ENCODE measurements around the gene ADAD1. TPM values are rescaled to one million over a fixed set of nuclear protein-coding genes. Genes with fewer than 3 reads are reported as not detected.
"Not testable (repeated sequence)": the region's sequence is repeated elsewhere in the genome, so short reads cannot be mapped to it uniquely, and the experiment has no call there.

ADAD1 gene
- not detected in 2 replicates for total RNA-seq

- no peak for DNase-seq (ENCODE audit: low read depth in 2 of 2)
Measured at GRCh38 chr4:122378711-122379110, at the start of gene ADAD1. ADAD1 (plus strand) TSS chr4:122379011; CDS start chr4:122380070, 1,059 bp downstream.

DNA sequence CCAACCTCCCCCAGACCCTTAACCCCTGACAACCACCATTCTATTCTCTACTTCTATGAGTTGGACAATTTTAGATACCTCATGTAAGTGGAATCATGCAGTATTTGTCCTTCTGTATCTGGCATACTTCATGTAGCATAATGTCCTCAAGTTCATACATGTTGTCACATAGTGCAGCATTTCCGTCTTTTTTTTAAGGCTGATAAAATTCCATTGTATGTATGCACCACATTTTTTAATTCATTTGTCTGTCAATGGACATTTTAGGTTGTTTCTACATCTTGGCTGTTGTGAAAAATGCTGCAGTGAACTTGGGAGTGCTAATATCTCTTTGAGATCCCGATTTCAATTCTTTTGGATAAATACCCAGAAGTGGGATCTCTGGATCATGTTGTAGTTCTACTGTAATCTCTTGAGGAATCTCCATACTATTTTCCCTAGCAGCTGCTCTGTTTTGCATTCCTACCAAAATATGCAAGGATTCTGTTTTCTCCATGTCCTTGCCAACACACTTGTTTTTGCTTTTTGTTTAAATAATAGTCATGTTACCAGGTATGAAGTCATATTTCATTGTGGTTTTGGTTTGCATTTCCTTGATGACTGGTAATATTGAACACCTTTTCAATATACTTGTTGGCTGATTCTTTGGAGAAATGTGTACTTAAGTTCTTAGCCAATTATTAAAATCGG lies 48.8 kb upstream of the ADAD1 start:
- DNase-seq (ENCODE audit: low read depth in 2 of 2), result peak in 1 of 2 donors; percentile 1

- DNase-seq (ENCODE audit: low read depth in 2 of 2), result no peak
Measured at GRCh38 chr4:122331195-122331594, 47.6 kb upstream of the ADAD1 start.

GRCh38 chr4:122334828-122335227 lies 44.0 kb upstream of the ADAD1 start:
- no peak for DNase-seq (ENCODE audit: low read depth in 2 of 2)

- no peak for DNase-seq (ENCODE audit: low read depth in 2 of 2)
Measured at GRCh38 chr4:122341886-122342285, 36.9 kb upstream of the ADAD1 start.

GRCh38 chr4:122346036-122346435 lies 32.8 kb upstream of the ADAD1 start:
- no peak for DNase-seq (ENCODE audit: low read depth in 2 of 2)

GRCh38 chr4:122346503-122346902 lies 32.3 kb upstream of the ADAD1 start:
- no peak for DNase-seq (ENCODE audit: low read depth in 2 of 2)

GRCh38 chr4:122356317-122356808 lies 22.4 kb upstream of the ADAD1 start:
- DNase-seq (ENCODE audit: low read depth in 2 of 2), result no peak

- no peak for DNase-seq (ENCODE audit: low read depth in 2 of 2)
Measured at GRCh38 chr4:122360754-122361153, 18.1 kb upstream of the ADAD1 start.

DNA sequence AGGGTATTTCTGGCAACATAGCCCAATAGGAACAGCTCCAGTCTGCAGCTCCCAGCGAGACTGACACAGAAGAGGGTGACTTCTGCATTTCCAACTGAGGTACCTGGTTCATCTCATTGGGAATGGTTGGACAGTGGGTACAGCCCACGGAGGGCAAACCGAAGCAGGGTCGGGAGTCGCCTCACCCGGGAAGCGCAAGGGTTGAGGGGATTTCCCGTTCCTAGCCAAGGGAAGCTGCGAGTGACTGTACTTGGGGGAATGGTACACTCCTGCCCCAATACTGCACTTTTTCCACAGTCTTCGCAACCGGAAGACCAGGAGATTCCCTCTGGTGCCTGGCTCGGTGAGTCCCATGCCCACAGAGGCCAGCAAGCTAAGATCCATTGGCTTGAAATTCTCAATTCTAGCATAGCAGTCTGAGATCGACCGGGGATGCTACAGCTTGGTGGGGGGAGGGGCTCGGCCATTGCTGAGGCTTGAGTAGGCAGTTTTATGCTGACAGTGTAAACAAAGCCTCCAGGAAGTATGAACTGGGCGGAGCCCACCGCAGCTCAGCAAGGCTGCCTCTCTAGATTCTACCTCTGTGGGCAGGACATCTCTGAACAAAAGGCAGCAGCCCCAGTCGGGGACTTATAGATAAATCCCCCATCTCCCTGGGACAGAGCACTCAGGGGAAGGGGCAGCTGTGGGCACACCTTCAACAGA lies 14.0 kb upstream of the ADAD1 start:
- DNase-seq (ENCODE audit: low read depth in 2 of 2), result no peak

DNA sequence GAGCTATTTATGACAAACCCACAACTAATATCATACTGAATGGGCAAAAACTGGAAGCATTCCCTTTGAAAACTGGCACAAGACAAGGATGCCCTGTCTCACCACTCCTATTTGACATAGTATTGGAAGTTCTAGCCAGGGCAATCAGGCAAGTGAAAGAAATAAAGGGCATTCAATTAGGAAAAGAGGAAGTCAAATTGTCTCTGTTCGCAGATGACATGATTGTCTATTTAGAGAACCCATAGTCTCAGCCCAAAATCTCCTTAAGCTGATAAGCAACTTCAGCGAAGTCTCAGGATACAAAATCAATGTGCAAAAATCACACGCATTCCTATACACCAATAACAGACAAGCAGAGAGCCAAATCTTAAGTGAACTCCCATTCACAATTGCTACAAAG lies 10.0 kb upstream of the ADAD1 start:
- DNase-seq (ENCODE audit: low read depth in 2 of 2), result not testable (repeated sequence)

DNA sequence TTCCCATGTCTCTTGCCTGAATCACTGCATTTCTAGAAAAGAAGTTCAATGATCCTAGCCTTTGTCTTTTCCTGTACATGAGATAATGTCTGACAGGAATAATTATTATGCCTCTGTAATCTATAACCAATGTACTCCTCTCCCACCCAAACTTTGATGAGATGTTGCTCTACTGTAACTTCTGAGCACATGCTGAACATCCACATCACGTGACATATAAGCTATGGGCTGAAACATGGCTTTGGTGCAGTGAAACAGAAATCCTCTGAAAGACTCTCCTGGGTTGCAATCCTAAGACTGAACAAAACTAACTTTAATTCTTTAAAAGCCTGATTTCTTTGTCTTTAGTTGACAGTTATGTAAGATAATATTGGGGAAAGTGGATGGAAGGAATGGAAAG lies 1.5 kb upstream of the ADAD1 start:
- no peak for DNase-seq (ENCODE audit: low read depth in 2 of 2)

GRCh38 chr4:122379239-122379638 lies 428 bp downstream of the ADAD1 start:
- no peak for DNase-seq (ENCODE audit: low read depth in 2 of 2)

DNA sequence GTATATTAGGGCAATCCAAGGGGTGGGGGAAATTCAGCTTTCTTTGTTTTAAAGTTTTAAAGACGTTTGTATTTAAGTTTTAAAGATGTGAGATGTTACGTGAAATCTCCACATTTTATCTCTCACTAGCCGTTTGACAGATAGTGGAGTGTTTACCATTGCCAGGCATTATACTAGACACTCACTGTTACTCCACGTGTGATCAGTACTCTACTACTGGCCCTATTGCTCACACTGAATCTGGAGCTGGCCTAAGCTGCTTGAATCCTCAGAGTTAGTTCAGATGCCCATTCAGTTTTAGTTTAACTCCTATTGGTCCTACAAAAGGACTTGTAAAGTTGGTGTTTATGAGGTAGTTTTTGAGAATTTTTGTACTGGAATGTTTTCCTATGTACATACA lies 4.5 kb downstream of the ADAD1 start:
- no peak for DNase-seq (ENCODE audit: low read depth in 2 of 2)

DNA sequence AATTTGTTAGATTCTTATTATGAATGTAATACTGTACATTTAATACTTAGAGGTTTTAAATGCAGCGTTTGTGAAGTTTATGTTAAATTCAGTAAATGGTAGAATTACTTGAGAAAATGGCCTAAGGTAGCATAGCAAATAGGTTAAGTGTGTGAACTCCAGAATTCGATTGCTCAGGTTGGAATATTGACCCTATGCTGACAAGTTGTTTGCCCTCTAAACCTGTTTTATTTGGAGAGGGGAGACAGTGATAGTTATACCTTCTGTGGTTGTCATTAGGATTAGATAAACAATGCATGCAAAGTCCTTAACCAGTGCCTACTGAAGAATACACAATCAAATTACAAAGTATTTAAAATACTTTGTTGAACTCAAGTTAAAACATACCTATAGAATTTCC lies 5.4 kb downstream of the ADAD1 start:
- no peak for DNase-seq (ENCODE audit: low read depth in 2 of 2)

GRCh38 chr4:122393276-122393675 lies 14.5 kb downstream of the ADAD1 start:
- no peak for DNase-seq (ENCODE audit: low read depth in 2 of 2)

- DNase-seq (ENCODE audit: low read depth in 2 of 2), result no peak
Measured at GRCh38 chr4:122403861-122404260, 25.1 kb downstream of the ADAD1 start.

DNA sequence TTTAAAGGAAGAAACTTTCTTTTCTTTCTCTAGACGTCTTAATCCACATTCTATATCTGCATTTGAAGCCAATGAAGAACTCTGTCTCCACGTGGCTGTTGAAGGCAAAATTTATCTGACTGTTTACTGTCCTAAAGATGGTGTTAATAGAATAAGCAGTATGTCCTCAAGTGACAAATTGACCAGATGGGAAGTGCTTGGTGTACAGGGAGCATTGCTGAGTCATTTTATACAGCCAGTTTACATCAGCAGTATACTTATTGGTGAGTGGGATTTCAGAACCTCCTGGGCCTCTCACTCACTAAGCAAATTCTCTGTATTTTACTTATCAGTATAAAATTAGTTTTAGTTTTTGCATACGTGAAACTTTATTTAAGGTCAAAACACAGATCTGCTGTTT lies 33.7 kb downstream of the ADAD1 start:
- DNase-seq (ENCODE audit: low read depth in 2 of 2), result no peak

GRCh38 chr4:122423246-122423645 lies 44.4 kb downstream of the ADAD1 start:
- DNase-seq (ENCODE audit: low read depth in 2 of 2), result no peak

DNA sequence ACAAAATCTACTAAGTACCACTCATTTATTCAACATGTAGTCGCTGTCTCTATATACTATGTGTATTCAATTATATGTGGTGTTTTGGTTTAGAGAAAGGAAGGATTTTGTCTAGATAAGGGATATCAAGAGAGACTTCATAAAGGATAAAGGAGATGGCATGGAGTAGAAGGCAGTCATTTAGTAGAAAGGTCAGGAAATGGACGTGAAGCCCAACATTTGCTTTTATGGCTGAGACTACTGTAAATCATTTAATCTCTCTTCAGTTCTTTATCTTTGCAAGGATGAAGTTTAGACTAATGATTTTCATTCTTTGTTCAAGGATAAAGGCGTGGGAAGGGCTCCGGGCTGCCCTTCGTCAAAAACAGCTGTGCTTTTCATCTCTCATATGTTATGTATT lies 52.5 kb downstream of the ADAD1 start:
- DNase-seq (ENCODE audit: low read depth in 2 of 2), result no peak

DNA sequence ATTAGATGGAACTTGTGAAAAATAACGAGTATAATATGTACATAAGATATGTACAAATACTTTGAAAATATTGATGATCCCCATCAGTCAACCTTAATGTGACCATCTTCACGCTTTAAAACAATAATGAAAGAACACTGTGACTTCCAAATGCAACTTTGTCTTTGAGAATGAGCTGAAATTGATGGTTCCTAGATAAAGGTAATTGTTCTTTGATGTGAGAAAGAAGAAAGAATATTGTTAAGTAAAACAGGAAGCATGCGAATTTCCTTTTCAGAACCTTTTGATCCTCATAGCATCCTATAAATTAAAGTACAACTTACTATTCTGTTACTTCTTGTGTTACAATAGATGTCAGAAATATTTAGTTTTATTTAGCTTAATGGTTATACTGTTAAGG lies 55.5 kb downstream of the ADAD1 start:
- DNase-seq (ENCODE audit: low read depth in 2 of 2), result no peak

DNA sequence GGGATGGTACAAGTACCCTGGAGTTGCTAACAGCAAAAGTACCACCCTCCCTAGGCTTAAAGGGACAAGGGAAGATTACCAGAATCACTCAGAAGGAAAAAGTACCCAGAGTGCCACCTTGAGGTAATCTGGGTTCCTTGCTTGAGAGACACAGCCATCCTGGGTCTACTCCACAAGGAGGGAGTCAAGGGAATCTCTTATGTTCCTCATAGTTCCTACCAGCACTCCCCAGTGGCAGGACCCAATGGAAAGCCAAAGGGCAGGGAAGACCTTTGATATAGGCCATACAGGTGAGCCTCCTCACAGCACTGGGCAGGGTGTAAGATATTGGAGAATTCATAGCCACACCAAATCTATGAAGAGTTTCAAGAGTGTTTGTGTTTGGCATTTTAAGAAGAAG lies 72.0 kb downstream of the ADAD1 start:
- DNase-seq (ENCODE audit: low read depth in 2 of 2), result peak in 1 of 2 donors; percentile 2

GRCh38 chr4:122453384-122453995 lies 74.7 kb downstream of the ADAD1 start:
- DNase-seq (ENCODE audit: low read depth in 2 of 2), result no peak

All from dermis microvascular lymphatic vessel endothelial cell (primary cell).